C1 segment of cervical spinal cord (tissue), 14 donors: Measurements from ENCODE around the gene NSUN4.
"Not testable (repeated sequence)": the region's sequence is repeated elsewhere in the genome, so short reads cannot be mapped to it uniquely, and the experiment has no call there.

Experiments used
- DNase-seq, 14 donors: peaks; one replicate each; lab custom pipeline; 2025; lab: John Stamatoyannopoulos, UW

NSUN4 gene

DNA sequence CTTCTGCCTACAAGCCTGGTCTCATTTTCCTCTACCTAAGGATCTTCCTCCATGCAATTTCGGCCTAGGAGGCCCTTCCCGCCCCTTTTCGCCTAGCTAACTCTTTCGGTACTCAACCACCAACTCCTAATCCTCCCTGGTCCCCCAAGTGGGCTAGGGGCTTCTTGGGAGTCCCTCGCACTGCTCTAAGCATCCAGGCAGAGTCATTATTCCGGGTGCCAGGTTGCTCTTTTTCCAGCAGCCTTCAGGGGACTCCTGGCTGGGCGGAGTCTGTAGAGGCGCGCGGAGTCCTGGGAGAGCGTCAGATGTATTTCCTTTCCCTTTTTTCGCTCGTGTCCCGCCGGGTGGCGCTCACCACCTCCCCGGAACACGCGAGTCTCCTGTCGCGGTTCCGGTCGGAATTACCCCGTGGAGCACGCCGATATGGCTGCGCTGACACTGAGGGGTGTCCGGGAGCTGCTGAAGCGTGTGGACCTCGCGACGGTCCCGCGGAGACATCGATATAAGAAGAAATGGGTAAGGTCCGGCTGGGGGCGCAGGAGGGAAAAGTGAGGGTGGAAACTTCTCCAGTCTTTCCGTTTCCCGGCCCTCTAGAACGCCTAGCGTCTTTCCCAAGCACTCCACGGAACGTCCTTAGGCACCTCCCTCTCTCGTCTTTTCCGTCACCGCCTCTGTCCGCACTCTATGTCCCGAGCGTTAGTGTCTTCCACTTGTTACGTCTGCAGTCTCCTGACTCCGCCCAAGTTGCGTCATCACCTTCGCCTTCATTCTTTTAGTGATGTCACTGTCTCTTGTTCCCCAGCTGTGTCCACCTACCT is at the start of gene NSUN4:
NSUN4 (plus strand) TSS at position 404 of the 818 bp plus-strand sequence; CDS start at position 424, 20 bp downstream.
- DNase-seq = peak; percentile 48 to 93 (median 86)

DNA sequence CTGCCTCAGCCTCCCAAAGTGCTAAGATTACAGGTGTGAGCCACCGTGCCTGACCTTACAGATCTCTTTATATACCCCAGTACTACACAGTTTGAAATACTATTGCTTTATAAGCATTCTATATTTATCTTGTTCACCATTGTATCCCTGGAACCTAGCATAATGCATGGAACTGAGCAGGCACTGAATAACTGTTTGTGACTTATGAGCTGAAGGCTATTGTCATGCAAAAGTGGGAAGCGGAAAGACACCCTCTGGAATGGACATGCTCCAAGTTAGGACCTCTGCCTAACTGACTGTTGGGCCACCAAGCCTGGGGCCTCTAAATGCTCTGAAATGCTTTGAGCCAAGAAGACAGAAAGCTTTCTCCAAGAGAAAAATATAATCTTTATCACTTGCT is 45.3 kb upstream of the NSUN4 start:
- DNase-seq = no peak

DNA sequence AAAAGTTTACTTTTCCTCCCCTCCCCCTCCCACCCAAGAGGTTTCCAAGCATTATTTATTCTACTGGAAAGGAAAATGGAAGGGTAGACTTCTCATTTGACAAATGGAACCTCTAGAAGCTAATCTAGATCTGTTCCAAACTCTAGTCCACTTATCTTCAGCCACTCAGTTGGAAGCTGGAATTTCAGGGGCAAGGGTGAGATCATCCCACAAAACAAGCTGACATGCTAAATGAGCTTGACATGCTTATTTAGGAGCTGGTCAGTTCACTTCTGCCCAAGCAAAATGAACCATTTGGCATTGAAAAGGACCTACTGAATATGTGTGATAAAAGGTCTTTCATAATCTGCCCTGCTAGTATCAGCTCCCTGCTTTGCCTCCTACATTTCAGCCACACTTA is 42.2 kb upstream of the NSUN4 start:
- DNase-seq = no peak

DNA sequence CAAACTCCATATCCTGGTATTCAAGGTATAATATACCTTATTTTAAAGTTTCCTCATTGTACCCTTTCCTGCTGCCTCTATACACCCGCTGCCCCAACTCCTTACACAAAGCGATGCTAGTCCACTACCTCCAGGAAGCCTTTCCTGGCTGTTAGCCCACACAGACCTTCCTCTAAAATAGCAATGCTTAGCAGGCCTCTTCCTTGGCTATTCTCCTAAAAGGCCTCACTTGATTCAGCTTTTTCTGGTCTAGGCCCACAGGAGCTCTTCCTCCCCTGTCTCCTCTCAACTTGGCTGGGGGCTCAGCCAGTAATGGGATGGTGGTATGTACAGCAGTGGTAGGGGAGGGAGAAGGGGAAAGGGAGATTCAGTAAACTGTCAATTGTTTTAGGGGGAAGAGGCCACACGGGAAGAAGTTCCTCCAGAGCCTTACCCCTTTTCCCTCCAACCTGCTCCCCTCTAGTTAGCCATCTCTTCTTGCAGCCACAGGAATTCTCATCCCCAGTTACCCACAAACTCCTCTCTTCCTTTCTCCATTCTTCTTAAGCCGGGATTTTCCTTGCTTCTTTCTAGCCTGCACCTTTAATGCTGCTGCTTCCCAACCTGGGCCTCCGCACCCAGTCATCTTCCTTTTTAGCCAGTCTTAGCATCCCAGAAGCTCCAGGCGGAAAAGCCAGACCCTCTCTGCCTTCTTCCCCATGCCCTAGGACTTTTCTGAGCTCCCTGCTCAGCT is 39.8 kb upstream of the NSUN4 start:
- DNase-seq = peak in 1 of 14 donors; percentile 26

DNA sequence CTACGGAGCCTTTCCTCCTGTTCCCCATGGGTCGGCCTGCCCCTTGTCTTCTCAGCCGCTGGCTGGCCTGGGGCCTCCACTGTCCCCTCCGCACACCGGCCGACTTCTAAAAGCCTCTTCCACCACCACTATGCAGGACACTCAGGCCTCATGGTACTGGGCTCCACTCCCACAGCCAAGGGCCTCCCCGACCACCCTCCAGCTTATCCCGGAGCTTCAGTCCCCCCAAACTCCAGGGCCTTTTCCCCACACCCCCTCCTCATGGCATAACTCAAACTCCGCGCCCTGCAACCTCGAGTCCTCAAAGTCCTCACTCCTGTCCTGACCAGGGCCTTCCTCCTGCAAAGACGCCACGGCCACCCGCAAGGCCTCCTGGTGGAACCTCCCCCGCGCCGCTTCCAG is 39.2 kb upstream of the NSUN4 start:
- DNase-seq = peak in 1 of 14 donors; percentile 38

DNA sequence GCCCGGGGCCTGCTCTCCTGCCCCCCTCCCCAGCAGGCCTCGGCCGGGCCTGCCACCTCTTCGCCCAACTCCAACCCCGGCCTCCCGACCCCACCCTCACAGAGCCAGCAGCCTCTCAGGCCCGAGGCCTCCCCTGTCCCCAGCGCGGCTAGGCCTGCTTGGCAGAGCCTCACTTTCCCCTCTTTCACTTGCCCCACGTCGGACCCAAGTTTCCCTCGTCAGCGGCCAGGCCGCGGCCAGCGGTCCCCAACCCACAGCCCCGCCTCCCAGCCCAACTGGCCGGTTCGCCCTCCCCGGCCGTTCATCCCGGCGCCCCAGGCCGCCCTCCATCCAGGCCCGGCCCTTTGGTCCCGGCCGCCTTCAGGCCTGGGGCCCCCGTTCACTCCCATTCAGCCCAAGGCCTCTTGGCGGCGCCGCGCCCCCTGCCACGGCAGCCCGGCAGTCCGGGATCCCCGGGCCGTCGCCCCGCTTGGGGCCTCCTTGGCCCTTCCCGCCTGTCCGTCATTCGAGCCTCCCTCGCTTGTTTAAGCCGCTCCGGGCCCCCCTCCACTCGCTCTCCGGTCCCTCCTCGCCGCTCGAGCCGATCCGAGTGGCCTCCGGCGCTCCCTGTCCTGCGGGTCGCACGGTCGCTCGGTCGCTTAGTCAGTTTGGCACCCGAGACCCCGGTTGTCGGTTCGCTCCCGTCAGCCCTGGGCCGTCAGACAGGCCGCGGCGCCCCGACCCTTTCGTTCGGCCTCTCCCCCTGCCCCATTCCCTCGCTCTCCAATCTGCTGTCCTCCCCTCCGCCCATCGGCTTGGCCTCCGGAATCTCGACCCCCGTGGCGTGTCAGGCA is 38.6 kb upstream of the NSUN4 start:
- peak in 12 of 14 donors; percentile 41 to 77 (median 54) for DNase-seq

DNA sequence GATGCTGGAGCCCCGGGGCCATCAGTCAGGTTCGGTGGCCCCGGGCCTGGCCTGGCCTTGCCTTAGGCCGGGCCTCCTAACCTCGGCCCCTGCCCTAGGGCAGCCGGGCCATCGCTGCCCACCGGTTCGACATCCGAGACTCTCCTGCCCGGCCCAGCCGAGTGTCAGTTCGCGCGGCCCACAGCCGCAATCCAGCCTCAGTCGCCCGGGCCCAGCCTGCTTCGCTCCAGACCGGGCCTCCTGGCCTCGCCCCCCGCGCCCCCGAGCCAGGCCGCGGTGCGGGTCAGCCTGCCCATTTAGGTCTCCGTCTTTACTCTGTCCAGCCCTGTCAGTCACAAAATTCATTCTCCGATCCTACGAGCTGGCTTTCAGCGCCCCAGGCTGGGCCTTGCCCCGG is 38.0 kb upstream of the NSUN4 start:
- DNase-seq = peak in 5 of 14 donors; percentile 41 to 80 (median 59)

DNA sequence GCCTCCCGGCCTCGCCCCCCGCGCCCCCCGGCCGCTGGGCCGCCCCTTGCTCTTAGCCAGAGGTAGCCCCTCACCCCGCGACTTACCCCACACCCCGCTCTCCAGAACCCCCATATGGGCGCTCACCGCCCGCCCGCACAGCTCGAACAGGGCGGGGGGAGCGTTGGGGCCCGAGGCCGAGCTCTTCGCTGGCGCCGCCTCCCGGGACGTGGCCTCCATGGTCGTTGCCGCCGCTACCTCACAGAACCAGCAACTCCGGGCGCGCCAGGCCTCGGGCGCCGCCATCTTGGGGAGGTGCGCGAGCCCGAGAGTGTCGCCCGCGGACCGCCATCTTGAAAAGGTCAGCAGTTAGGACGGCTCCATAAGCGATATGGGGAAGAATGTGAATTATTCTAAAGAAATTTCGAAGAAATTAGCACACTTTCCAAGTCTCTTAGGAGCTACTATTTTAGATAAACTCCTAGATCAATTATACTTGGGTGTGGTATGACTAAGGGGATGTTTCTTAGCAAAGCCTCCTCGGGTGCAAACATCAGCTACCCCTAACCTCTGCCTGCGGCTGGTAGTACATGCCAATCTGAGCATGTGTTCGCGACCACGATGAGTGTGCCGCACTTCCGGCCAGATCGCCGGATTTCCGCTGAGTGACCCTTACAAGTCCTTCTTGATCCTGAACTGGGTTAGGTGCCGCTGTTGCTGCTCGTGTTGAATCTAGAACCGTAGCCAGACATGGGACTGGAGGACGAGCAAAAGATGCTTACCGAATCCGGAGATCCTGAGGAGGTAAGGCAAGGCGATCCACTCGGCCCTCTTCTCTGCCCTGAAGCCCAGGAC is 37.4 kb upstream of the NSUN4 start, which contains the start of the genes LRRC41 and UQCRH:
LRRC41 (minus strand) TSS at position 579 of the 834 bp plus-strand sequence; CDS start at position 285, 294 bp downstream.
UQCRH (plus strand) TSS at position 661 of the 834 bp plus-strand sequence; CDS start at position 730, 69 bp downstream.
- DNase-seq = peak; percentile 19 to 96 (median 89)

DNA sequence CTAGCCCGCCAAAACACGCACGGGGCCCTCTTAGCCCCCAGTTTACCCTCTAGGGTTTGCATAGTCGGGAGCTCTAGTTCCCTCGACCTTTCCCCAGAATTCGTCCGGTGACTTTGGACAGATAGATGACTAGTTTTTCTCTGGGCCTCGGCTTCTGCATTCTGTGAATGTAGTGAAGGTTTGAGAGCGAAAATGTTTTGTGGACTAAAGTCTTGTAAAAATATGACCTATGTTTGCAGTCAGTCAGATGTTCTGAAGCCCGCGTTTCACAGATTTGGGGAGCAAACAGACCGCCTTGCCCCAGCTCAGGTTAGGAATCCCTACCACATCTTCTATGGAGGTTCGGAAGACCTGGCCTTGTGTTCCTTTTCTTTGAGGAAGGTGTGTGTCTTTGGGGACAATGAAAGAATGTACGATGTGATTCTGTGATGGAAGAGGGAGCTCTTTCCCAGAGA is 36.7 kb upstream of the NSUN4 start:
- no peak for DNase-seq

DNA sequence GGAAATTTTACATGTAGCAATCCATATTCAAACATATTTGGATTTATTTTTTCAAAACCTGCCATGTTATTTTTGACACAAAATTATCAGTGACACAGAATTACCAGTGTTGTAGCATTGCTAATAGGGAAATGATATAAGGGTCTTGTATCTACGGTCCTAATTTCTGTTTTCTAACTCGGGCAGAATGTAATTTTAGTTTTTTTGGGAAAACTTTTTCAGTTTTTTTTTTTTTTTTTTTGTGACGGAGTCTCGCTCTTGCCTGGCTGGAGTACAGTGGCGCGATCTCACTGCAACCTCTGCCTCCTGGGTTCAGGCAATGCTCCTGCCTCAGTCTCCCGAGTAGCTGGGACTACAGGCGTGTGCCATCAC is 34.5 kb upstream of the NSUN4 start:
- DNase-seq = no peak

DNA sequence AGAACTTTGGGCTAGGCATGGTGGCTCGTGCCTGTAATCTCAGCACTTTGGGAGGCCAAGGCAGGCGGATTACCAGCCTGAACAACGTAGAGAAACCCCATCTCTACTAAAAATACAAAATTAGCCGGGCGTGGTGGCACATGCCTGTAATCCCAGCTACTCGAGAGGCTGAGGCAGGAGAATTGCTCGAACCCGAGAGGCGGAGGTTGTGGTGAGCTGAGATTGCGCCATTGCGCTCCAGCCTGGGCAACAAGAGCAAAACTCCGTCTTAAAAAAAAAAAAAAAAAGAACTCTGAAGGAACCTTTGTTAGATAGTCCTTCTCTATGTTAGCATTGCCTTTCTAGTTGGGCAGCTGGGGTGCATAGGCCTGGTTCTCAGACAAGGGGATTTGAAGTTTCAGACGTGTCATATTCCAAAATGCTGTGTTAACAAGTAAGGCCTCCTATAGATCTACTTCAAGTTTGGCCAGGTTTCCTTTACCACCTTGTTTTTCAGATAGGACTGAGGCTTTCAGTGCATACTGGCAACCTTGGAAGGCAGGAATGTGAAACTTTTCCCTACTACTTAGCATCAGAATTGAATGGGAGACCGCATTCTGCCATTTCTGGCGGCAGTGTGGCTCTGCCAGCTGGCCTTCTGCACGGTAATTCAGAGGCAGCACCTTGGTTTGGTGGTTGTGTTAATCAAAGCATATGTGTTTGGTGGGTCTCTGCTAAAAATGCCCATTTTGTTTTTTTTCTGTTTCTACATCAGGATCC is 31.0 kb upstream of the NSUN4 start:
- no peak for DNase-seq

DNA sequence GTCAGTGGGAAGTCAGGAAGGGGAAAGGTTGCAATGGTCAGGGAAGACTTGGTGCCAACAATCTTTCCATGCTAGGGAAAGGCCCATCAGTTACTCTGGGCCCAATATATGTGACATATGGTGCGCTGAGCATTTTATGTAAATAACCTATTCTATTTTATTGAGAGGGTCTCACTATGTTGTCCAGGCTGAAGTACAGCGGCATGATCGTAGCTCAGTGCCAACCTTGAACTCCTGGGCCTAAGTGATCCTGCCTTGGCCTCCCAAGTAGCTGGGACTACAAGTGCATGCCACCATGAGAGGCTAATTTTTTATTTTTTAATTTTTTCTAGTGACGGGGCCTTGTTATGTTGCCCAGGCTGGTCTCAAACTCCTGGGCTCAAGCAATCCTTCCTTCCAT is 30.3 kb upstream of the NSUN4 start:
- DNase-seq = no peak

DNA sequence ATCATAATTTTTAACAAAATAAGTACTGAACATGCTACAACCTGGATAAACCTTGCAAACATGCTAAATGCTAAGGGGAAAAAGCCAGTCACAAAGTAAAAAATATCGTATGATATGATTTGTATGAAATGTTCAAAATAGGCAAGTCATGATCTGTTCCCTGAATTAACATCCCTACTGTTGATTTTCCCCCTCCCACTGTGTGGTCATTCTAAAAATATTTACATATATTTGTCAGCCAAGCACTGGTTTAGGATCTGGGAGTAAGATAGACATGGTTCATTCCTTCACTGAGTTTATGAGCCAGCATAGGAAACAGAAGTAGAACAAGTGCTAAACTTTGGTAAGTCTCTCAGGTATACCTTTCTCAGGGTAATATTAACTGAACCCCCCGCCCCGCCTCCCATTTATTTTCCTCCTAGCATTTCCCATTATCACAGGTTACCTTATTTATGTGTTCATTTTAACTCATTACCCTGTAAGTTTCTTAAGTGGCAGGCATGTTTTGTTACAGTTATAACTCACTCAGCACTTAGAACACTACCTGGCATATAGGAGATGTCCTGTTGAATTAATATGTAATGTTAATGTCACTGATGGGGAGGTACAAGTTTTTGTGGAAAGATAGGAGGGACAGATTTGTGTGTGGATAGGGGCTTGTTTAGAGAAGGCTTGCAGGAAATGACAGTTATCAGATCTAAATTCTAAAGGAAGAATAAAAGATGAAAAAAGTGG is 24.8 kb upstream of the NSUN4 start:
- no peak for DNase-seq

DNA sequence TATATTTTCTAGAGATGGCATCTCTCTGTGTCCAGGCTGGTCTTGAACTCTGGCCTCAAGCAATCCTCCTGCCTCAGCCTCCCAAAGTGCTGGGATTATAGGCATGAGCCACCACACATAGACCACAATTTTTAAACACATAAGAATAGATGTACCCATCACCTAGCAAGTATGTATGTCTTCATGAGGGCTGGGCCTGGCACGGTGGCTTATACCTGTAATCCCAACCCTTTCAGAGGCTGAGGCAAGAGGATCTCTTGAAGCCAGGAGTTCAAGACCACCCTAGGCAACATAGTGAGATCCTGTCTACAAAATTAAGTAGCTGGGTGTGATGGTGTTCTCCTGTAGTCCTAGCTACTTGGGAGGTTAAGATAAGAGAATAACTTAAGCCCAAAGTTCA is 23.3 kb upstream of the NSUN4 start:
- DNase-seq = no peak

DNA sequence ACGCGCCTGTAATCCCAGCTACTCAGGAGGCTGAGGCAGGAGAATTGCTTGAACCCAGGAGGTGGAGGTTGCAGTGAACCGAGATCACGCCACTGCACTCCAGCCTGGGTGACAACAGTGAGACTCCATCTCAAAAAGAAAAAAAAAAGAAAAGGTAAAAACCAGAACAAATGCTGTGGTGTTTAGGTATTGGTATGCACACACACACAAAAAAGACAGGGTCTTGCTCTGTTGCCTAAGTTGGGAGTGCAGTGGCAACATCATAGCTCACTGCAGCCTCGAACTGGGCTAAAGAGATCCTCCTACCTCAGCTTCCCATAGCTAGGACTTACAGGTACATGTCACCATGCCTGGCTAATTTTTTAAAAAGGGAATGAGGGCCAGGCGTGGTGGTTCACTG is 21.3 kb upstream of the NSUN4 start:
- DNase-seq = not testable (repeated sequence)

DNA sequence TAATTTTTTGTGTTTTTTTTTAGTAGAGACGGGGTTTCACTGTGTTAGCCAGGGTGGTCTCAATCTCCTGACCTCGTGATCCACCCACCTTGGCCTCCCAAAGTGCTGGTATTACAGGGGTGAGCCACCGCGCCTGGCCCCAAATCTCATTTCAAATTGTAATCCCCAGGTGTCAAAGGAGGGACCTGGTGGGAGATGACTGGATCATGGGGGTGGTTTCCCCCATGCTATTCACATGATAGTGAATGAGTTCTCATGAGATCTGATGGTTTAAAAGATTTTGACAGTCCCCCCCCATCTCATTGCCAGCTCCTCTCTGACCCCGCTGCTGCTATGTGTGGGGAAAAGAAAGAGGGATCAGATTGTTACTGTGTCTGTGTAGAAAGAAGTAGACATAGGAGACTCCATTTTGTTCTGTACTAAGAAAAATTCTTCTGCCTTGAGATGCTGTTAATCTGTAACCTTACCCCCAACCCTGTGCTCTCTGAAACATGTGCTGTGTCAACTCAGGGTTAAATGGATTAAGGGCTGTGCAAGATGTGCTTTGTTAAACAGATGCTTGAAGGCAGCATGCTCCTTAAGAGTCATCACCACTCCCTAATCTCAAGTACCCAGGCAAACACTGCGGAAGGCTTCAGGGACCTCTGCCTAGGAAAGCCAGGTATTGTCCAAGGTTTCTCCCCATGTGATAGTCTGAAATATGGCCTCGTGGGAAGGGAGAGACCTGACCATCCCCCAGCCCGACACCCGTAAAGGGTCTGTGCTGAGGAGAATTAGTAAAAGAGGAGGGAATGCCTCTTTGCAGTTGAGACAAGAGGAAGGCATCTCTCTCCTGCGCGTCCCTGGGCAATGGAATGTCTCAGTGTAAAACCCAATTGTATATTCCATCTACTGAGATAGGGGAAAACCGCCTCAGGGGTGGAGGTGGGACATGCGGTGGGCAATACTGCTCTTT is 20.4 kb upstream of the NSUN4 start:
- not testable (repeated sequence) for DNase-seq

DNA sequence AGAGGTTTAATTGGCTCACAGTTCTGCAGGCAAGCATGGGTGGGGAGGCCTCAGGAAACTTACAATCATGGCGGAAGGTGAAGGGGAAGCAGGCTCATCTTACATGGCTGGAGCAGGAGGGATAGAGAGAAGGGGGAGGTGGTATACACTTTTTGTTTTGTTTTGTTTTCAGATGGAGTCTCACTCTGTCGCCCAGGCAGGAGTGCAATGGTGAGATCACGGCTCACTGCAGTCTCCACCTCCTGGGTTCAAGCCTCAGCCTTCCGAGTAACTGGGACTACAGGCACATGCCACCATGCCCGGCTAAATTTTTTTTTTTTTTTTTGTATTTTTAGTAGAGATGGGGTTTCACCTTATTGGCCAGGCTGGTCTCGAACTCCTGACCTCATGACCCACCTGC is 18.4 kb upstream of the NSUN4 start:
- not testable (repeated sequence) for DNase-seq
